ENCODE data around the gene FRMD1.

FRMD1 gene

DNA sequence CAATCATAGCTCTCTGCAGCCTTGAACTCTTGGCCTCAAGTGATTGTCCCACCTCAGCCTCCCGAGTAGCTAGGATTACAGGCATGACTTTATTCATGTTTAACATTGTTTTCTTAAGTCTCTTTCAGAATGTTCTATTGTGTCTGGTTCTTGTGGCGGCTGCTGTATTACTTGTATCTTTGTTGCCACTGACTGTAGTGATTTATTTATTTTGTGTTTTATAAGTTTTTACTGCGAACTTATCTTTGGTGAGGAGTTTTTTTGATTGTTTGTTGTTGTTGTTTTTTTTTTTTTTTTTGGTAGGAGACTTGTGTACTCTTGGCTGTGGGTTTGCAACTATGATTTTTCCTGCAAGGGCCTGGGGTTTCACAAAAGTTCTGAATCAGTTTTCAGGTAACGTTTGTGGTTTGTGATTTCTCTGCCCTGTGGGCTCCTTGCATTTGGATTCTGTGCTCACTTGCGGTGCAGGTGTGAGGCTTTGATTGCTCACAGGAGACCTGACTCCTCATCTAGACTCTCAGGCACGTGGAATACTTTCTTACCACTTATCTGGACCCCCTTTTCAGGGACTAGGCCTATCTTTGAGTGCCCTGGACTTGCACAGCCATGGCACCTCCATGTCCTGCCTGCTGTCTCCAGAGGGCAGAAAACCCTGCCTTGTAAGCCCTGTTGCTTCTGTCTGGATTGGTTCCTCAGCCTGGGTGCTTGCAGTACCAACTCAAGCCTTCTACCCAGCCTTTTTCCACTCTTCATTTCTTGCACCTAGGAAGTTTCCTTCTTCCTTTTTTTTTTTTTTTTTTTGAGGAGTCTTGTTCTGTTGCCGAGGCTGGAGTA, 56.3 kb downstream of the FRMD1 start:
- DNase-seq, result no peak

DNA sequence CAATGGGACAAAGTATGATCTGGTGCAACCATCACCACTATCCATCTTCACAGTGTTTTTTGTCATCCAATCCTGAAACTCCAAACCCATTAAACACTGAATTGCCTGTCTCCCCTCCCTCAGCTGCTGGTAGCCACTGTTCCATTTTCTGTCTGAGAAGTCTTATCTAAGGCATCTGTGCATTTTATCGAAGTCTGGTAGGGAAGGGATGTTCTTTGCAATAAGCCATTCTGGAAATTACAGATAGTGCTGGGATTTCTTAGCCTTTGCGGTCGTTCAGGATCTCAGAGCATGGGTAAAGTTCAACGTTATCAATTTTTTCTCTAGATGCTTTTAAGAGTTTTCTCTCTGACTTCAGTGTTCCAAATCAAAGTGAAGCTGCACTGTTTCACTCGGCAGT, 57.4 kb downstream of the FRMD1 start:
- DNase-seq, result no peak

DNA sequence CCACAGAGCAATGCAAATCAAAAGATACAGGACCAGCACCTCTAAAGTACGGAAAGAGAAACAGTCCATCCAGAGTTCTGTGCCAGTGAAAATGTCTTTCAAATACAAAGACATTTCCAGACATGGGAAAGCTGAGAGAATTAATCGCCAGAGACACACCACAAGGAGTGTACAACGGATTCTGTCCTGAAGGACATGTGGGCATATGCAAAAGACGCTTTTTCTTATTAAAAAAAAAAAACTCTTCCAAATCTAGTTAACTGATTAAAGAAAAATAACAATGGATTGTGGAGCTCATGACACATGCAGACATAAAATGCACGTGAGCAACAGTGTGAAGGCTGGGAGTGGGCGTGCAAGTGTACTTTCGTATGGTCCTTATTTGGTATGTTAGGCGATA, 58.8 kb downstream of the FRMD1 start:
- no peak for DNase-seq

DNA sequence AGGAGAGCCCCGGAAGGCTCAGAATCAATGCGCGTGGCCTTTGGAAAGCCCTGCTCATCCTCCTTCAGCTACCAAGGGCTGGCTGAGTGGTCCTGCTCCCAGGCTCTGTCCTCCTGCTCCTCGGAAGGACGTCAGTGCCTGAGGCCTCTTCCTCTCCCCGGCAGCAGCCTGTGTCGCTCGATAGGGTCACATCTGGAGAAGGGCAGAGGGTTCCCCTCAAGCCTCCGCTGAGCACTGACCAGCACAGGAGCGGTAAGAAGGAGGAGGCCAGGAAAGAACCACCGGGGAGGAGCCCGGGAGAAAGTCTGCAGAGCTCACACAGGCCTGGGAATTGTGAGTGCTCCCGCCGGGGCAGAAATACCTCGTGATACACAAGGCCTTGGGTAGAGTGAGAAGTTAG, 60.3 kb downstream of the FRMD1 start:
- DNase-seq, result no peak

DNA sequence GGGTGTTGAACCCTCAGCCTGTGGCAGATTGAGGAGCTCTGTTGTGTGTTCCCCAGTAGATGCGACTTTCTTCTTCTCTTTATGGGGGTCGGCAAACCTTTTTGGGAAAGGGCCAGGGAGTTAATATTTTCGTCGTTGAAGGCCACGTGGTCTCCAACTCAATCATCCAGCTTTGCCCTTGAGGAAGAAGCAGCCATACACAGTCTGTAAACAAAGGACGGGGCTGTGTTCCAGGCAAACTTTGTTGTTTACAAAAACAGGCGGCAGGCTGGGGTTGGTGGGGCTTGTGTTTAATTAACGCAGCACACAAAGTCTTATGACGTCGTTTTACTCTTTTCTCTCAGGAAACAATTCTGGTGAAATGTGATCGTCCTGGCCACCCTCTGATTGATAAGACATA, 61.4 kb downstream of the FRMD1 start:
- DNase-seq, result no peak

DNA sequence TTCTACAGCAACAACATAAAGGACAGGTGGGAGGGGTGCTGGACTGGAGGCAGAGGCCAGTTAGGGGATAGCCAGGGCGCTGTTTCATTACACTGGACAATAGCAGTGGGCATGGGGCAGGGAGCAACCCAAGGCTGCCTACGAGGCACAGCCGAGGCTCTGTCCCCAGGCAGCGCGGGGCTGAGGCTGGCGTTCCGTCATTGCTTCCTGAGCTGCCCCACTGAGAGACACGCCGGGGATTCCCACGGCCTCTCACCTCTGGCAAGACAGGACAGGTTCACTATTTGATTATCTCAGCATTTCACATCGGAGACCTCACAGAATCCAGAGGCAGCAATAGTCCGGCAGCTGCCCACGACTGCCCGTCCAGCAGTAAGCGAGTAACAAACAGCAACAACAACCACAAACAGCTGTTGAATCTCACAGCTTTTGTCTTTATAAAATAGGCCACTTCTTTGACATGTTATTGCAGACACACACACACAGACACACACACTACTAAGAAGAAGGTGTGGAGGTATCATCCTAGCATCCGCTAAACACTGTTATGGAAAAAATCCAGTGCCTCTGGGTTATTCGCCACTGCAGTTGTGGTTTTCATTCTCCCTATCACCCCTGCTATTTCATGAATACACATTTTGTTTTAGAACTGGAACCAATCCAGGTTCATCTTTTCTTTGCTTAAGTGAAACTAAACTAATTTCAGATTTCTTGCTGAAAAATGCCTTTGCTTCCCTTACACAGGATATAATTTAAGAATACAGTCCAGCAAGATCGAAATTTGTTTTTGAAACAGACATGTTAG, 62.1 kb downstream of the FRMD1 start:
- no peak for DNase-seq

DNA sequence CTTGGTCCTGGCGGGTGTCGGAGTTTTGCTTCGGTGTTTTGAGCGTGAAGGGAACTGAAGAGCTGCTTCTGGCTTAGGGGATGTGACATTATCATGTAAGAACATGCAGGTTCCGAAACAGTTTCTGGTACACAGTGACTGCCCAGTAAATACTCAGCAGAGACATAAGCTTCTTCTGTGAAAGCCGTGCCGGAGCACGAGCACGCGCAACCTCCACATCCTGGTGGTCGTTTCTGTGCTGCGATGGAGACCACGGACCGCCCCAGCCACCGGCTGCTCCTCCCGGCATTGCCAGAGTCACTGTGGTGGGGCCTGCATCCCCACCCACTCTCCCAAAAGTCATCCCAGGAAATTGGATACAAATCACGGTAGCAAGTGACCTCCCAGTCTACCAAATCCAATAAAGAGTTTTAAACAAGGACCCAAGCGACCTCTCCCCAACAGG, 62.8 kb downstream of the FRMD1 start:
- no peak for DNase-seq

DNA sequence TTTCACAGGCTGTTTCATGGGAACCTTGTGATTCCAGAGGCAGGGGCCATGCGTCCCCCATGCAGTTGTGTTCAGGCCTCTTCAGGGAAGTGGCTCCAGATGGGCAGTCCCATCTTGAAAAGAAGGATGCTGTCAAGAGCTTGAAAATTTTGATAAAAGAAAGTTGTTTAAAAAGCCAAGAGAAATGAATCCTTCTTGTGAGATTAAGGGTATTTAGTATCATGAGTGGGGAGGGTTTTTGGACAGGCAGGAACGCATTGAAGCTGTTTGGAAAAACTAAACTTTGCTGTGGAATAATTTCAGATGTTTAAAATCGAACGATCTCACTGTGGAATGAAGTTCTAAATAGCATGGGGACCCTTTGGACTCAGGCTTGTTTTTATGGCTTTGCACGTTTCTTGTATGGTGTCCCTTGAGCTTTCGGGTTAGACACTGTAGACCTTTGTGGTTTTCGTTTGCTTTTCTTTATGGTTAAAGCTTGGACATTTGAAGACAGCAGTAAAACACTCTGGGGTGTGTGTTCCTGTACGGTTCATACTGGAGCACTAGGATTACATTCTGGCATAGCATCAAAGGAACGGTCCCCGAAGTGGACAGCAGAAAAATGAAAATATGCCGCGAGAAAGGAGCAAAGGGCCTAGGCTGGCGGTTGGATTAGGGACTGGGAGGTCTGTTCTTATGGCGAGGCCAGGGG, 63.4 kb downstream of the FRMD1 start:
- no peak for DNase-seq

DNA sequence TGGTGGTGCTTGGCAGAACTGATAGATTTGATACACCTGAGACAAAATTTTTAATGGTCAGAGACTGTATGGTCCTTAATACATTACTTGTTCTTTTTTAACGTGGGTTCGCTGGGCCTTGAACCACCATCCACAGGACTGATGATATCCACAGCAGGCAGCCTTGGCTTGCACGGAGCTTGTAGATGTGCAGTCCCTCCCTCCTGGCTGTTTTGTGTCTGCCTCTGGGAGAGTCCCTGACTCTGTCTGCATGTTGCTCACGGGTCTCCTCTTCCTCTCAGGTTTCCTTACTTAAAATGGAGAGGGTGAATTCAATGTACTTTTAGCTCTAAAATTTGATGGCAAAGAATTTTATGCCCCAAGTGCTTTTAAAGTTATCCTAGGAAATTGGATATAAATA, 64.0 kb downstream of the FRMD1 start:
- DNase-seq, result no peak

DNA sequence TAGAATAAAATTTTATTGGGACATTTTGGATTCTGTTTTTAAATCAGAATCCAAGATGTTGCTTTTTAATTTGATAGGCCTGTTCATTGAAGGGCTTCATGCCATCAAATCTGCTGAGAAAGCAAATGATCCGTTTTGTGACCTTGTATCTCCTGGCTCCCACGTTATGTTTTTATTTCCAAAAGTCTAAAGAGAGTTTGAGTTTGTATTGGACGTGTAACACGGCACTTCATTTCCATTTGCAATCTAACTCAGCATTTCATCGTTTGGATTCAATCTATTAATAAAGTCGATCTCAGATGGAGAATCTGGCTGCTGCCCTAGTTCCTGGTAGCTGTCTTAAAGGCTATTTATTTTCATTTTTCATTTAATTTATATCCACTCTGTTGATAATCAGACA, 64.6 kb downstream of the FRMD1 start:
- DNase-seq, result no peak

DNA sequence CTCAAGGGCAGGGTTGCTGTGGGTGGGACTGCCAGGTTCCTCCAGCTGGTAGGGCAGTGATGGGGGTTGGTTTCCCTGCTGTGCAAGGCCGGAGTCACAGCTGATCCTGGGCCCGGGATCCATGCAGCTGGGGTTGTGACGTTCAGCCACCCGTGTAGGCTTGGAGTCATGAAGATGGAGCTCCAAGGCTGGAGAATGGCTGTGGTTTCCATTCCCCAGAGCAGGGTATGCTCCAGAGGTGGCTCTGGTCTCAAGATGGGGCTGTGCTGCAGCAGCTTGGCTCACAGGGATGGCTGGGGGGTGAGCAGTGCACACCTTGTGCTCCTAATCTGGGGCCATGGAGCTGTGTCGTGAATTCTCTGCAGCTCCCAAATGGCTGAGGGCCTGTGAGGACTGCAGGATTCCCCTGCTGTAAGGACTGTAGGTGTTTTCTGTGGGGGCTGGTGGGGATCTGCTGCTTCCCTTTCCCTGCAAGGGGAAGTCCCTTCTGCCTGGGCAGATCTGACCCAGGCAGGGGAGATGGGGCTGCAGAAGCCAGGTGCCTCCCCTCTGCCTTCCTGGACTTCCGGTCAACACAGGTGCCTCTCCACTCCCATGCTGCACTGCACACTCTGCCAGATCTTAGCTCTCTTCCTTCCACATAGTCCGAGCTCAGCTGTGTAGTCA, 65.6 kb downstream of the FRMD1 start:
- DNase-seq, result no peak

DNA sequence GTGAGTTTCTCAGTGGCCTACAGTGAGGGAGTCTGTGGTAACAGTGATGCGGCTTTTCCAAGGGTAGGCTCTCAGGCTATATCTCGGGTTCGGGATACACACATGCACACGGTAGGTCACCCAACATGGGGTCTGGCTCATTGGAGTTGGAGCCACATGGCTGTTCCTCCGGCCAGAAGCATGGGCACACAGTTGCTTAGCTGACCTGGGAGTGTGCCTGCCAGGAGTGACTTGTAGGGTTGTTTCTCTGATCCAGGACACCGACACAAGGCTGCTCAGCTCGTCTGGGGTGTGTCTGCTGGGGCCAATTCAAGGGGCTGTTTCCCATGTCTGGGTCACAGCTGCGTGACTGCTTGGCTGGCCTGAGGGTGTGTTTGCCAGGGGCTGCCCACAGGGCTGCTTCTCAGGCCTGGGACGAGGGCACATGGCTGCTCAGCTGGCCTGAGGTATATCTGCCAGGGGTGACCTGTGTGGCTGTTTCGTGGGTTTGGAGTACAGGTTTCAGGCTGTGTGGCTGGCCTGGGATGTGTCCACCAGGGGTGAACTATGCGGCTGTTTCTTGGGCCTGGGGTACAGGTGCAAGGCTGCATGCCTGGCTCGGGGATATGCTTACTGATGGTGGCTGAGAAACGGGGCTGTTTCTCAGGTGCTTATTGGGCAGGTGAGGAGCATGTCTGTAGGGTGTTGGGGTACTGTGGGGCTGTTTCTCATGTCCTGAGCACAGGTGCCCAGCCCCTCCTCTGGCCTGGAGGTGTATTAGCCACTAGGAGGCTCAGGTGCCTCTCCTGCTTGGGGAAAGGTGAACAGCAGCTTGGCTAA, 66.4 kb downstream of the FRMD1 start:
- DNase-seq, result no peak

DNA sequence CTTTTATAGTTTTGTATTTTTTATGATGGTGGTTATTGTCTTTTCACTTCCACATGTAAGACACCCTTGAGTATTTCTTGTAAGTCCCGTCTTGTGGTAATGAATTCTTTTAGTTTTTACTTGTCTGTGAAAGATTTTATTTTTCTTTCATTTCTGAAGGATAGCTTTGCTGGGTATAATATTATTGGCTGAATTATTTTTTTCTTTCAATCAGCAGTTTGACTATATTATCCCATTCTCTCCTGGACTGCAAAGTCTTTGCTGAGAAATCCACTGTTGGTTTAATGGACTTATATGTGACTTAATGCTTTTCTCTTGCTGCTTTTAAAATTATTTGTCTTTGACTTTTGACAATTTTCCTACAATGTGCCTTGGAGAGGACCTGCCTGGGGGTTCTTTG, 67.7 kb downstream of the FRMD1 start:
- no peak for DNase-seq

DNA sequence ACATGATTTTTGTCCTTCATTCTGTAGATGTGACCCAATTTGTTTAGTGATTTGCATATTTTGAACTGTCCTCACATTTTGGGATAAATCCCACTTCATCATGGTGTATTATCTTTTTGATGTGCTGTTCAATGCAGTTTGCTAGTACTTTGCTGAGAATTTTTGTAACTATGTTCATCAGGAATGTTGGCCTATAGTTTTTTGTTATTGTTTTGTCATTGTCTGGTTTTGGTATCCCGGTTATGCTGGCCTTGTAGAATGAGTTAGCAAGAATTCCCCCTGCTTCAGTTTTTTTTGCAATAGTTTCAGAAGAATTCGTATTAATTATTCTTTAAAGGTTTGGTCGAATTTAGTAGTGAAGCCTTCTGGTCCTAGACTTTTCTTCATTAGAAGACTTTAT, 69.7 kb downstream of the FRMD1 start:
- DNase-seq, result no peak

DNA sequence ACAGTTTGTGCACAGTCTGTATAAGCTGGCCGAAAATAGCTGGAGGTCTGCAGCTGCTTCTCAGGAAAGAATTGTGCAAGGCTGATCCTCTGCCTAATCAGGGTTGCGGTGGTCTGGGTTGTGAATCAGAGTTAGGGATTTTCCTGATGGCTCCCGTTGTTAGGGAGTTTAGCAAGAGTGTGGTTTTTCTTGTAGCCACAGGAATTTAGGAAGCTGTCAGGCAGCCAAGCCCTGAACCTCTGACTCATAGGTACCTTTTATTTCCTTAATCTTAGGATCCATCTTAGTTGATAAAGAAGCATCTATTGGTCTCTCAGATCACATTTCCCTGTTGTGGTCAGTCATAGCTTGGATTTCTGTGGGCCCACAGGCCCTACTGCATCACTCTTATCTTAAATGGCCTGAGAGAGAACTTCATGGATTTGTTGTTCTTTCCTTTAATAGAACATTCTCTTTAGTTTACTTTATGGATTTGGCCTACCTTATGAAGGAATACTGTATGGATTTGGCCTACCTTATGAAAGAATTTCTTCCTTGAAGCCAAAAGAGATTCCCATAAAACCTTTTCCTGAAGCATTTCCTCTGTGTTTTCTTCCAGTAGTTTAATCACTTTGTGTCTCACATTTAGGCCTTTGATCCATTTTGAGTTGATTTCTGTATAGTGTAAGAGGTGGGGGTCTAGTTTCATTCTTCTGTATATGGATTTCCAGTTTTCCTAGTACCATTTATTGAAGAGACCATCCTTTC, 71.2 kb downstream of the FRMD1 start:
- DNase-seq, result no peak

DNA sequence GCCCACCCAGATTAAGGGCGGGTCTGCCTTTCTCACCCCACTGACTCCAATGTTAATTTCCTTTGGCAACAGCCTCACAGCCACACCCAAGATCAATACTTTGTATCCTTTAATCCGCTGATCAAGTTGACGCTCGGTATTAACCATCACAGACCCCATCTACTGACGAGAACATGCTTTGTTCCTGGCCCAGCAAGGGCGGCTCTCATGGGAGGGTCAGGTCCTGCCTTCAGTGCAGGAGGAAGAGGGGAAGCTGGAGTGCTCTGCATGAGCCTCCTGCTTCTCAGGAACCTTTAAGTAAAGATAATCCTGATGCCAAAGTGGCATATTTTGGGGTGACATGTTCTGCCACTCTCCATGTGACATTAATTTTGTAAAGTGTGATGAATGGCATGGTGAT, 73.2 kb downstream of the FRMD1 start:
- no peak for DNase-seq

DNA sequence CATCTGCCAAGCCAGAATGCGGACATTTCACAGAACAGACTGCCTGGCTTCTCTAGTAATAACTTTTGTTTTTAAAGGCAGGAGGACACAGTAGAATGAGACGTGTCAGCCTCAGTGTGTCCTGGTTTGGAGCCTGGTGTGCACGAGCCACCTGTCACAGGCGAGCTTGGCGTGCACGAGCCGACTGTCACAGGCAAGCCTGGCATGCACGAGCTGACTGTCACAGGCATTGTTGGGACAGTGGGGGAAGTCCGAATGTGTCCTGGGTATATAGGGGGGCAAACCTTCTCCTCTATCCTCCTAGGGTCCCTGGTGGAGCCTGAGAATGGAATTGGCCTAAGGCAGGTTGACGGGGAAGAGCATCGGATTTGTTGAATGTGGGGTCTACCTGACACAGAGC, 74.1 kb downstream of the FRMD1 start:
- no peak for DNase-seq

DNA sequence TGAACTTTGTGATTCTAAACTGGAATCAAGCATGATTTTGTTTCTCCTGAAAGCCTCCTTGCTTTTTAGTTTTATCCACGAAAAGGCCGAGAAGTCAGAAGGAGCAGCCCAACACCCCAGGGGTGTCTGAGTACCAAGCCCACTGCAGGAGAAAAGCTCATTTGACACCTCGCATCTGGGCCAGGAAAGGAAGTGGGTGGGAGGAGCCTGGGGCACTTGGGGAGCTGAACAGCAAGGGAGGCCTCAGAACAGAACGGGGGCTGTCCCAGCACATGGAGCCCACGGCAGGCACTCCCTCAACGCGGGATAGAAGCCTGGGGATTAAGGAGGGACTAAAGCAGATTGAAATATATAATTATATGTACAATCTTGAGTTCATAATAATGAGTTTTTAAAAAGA, 75.0 kb downstream of the FRMD1 start:
- no peak for DNase-seq
